Ectodermal cell (in vitro differentiated cells): Measurements from ENCODE around the gene HTRA1.

ENCODE experiments used
- H3K27ac ChIP-seq: 2 replicates; pipeline ENCODE4 v1.7.0; 2013; ENCODE audit warnings: mild to moderate bottlenecking, low read depth, low read length; ENCODE audit not compliant: insufficient read depth, poor library complexity, severe bottlenecking
- H3K27me3 ChIP-seq: 2 replicates; pipeline ENCODE4 v1.7.0; 2013; ENCODE audit warnings: mild to moderate bottlenecking, low read length; ENCODE audit not compliant: insufficient read depth, control insufficient read depth, poor library complexity, severe bottlenecking
- H3K36me3 ChIP-seq: one replicate; pipeline ENCODE4 v1.7.0; 2013; ENCODE audit warnings: low read length; ENCODE audit not compliant: control insufficient read depth, insufficient read depth
- H3K4me1 ChIP-seq: one replicate; pipeline ENCODE4 v1.7.0; 2013; ENCODE audit warnings: low read length; ENCODE audit not compliant: control insufficient read depth, insufficient read depth
- H3K4me3 ChIP-seq: 2 replicates; pipeline ENCODE4 v1.7.0; 2013; ENCODE audit warnings: low read depth, low read length, control low read depth; ENCODE audit not compliant: insufficient read depth
- H3K9me3 ChIP-seq: 2 replicates; pipeline ENCODE4 v1.7.0; 2013; ENCODE audit warnings: mild to moderate bottlenecking, low read length, moderate library complexity; ENCODE audit not compliant: control insufficient read depth
- WGBS, 2 experiments: methylation state at CpG; one replicate each; pipeline ENCODE4 v1.1.7; 2013; ENCODE audit warnings: missing lambda C conversion rate in 2 of 2; 5-methylcytosine and 5-hydroxymethylcytosine counted together

The HTRA1 gene

GRCh38 chr10:122548407-122549085, 87.2 kb downstream of the HTRA1 start:
- no peaks in the 10 kb centered on the region for H3K36me3 ChIP-seq
- 93 to 94% methylated on average over 11 of the region's 11 CpGs for WGBS, 2 experiments
- no peaks in the 10 kb centered on the region for H3K4me1 ChIP-seq
- H3K9me3 ChIP-seq, result no peaks in the 10 kb centered on the region
- H3K27ac ChIP-seq, result no peak overlapping the region
- H3K27me3 ChIP-seq, result no peaks in the 10 kb centered on the region
- H3K4me3 ChIP-seq, result no peak overlapping the region

DNA sequence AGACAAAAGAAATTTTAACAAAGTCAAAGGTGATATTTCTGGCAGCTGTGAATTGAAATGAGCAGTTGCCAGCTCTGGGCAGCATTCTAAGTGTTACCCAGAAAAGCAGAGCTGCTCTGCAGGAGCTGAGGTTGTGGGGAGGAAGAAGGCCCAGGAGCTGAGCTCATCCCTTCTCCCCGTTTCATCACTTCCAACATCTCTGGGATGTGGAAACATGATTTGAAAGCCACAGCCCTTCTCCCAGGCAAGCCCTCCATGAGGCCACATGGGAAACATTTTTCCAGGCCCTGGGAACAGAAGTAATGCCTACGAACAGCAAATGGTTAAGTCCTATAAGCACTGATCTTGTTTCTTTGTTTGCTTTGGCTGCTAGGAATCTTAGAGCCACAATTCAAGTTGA, 88.3 kb downstream of the HTRA1 start:
- no peaks in the 10 kb centered on the region for H3K9me3 ChIP-seq
- H3K27me3 ChIP-seq, result no peaks in the 10 kb centered on the region
- H3K36me3 ChIP-seq, result no peaks in the 10 kb centered on the region
- H3K4me3 ChIP-seq, result no peak overlapping the region
- no peak overlapping the region for H3K27ac ChIP-seq
- H3K4me1 ChIP-seq, result no peaks in the 10 kb centered on the region
- WGBS, 2 experiments, result 92 to 95% methylated on average over 2 of the region's 2 CpGs

GRCh38 chr10:122550427-122550826, 89.1 kb downstream of the HTRA1 start:
- no peaks in the 10 kb centered on the region for H3K27me3 ChIP-seq
- no peaks in the 10 kb centered on the region for H3K36me3 ChIP-seq
- no peak overlapping the region for H3K4me3 ChIP-seq
- no peaks in the 10 kb centered on the region for H3K4me1 ChIP-seq
- H3K27ac ChIP-seq, result no peak overlapping the region
- WGBS, 2 experiments, result 91 to 94% methylated on average over 9 of the region's 9 CpGs
- H3K9me3 ChIP-seq, result no peaks in the 10 kb centered on the region

DNA sequence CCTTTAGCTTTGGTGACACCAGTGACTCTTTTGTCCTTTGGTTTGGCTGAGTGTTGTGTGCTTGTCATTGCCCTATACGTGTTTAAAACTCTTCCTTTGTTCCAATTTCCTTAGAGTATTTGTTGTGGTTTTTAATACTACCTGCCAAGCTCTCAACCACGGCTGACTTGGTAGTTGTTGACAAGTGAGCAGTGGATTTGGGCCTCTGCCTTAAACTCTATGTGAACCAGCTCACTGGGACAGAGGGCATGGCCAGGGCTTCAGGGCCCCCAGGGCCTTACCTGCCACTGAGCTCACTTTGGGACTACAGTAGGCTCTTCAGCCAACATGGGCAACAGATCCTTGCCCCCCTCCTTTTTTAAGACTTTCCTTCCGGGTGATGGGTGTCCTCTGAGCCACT, 89.6 kb downstream of the HTRA1 start:
- no peaks in the 10 kb centered on the region for H3K9me3 ChIP-seq
- H3K36me3 ChIP-seq, result no peaks in the 10 kb centered on the region
- 85 to 91% methylated on average over 2 to 3 of the region's 3 CpGs for WGBS, 2 experiments
- no peaks in the 10 kb centered on the region for H3K4me1 ChIP-seq
- no peaks in the 10 kb centered on the region for H3K27me3 ChIP-seq
- no peak overlapping the region for H3K4me3 ChIP-seq
- no peak overlapping the region for H3K27ac ChIP-seq

- H3K27me3 ChIP-seq, result no peaks in the 10 kb centered on the region
- H3K4me1 ChIP-seq, result no peaks in the 10 kb centered on the region
- H3K27ac ChIP-seq, result no peak overlapping the region
- no peaks in the 10 kb centered on the region for H3K9me3 ChIP-seq
- no peak overlapping the region for H3K4me3 ChIP-seq
- H3K36me3 ChIP-seq, result no peaks in the 10 kb centered on the region
- 71 to 77% methylated on average over 9 of the region's 9 CpGs for WGBS, 2 experiments
These were observed 90.1 kb downstream of the HTRA1 start for GRCh38 chr10:122551450-122551849.

- Histone ChIP-seq H3K4me1 (no peaks in the 10 kb centered on the region), H3K4me3 (no peak overlapping the region), H3K27me3 (no peaks in the 10 kb centered on the region), H3K36me3 (no peaks in the 10 kb centered on the region), H3K9me3 (no peaks in the 10 kb centered on the region), H3K27ac (no peak overlapping the region)
- 90 to 93% methylated on average over 6 of the region's 6 CpGs for WGBS, 2 experiments
These were observed 92.0 kb downstream of the HTRA1 start for GRCh38 chr10:122553341-122553740.

- no peaks in the 10 kb centered on the region for H3K4me1 ChIP-seq
- 87 to 92% methylated on average over 6 of the region's 6 CpGs for WGBS, 2 experiments
- H3K27me3 ChIP-seq, result no peaks in the 10 kb centered on the region
- no peaks in the 10 kb centered on the region for H3K9me3 ChIP-seq
- H3K36me3 ChIP-seq, result no peaks in the 10 kb centered on the region
- no peak overlapping the region for H3K4me3 ChIP-seq
- no peak overlapping the region for H3K27ac ChIP-seq
These were observed 93.0 kb downstream of the HTRA1 start for GRCh38 chr10:122554131-122555036.

GRCh38 chr10:122555442-122555841, 94.1 kb downstream of the HTRA1 start:
- H3K4me3 ChIP-seq, result no peak overlapping the region
- no peaks in the 10 kb centered on the region for H3K4me1 ChIP-seq
- no peaks in the 10 kb centered on the region for H3K27me3 ChIP-seq
- H3K36me3 ChIP-seq, result no peaks in the 10 kb centered on the region
- H3K27ac ChIP-seq, result no peak overlapping the region
- WGBS, 2 experiments, result 95 to 96% methylated on average over 3 of the region's 3 CpGs
- no peaks in the 10 kb centered on the region for H3K9me3 ChIP-seq

DNA sequence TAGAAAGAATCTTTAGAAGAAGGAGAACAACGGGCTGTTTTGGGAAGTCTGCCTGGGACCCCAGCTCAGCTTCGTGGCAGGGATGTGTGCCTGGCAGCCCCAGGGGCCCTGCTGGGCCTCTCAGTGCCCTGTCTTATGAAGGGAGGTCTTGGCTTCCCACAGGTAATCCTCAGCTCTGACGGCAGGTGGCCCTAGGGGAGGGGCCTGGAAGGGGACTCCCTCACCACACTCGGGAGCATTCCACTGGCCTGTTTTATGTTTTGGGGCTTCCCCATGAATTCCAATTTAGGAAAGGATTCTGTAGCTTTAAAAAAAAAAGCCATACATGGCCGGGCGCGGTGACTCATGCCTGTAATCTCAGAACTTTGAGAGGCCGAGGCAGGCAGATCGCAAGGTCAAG, 96.2 kb downstream of the HTRA1 start:
- Histone ChIP-seq H3K27ac (no peak overlapping the region), H3K27me3 (no peaks in the 10 kb centered on the region), H3K4me1 (no peaks in the 10 kb centered on the region), H3K4me3 (no peak overlapping the region), H3K9me3 (no peaks in the 10 kb centered on the region), H3K36me3 (no peaks in the 10 kb centered on the region)
- 61 to 62% methylated on average over 9 of the region's 9 CpGs for WGBS, 2 experiments

- Histone ChIP-seq H3K4me1 (no peaks in the 10 kb centered on the region), H3K36me3 (no peaks in the 10 kb centered on the region), H3K9me3 (no peaks in the 10 kb centered on the region), H3K4me3 (no peak overlapping the region), H3K27me3 (no peaks in the 10 kb centered on the region), H3K27ac (no peak overlapping the region)
- 95 to 97% methylated on average over 5 of the region's 5 CpGs for WGBS, 2 experiments
These were observed 97.1 kb downstream of the HTRA1 start for GRCh38 chr10:122558452-122558851.
